Measurements from ENCODE around the gene RSPO3.

DNA sequence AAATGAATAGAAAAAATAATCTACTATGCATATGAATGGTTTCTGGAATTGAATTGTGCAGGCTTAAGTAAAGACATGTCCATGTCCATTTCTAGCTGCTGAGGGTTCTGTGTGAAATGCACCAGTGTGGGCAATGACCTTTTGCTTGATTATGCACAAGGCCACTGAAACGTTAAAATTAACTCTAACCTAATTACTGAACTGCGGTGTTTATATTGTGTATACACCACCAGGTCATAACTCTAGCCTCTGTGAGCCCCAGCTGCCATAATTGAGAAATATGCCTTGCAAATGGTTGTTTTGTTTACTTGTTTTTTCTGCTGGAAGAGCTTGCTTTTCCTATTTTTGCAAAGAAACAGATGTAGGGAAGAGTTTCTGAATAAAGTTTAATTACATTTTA lies 46.1 kb downstream of the RSPO3 start:
- TF ChIP-seq, protein P1, sequence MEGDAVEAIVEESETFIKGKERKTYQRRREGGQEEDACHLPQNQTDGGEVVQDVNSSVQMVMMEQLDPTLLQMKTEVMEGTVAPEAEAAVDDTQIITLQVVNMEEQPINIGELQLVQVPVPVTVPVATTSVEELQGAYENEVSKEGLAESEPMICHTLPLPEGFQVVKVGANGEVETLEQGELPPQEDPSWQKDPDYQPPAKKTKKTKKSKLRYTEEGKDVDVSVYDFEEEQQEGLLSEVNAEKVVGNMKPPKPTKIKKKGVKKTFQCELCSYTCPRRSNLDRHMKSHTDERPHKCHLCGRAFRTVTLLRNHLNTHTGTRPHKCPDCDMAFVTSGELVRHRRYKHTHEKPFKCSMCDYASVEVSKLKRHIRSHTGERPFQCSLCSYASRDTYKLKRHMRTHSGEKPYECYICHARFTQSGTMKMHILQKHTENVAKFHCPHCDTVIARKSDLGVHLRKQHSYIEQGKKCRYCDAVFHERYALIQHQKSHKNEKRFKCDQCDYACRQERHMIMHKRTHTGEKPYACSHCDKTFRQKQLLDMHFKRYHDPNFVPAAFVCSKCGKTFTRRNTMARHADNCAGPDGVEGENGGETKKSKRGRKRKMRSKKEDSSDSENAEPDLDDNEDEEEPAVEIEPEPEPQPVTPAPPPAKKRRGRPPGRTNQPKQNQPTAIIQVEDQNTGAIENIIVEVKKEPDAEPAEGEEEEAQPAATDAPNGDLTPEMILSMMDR (IDR thresholded peaks at IDR 0.05), result no peak
- no peak for TF ChIP-seq ZFX (IDR thresholded peaks at IDR 0.05; ENCODE audit: borderline replicate concordance)
